H1 (cell line): ENCODE measurements around the gene LRBA. TPM values are rescaled to one million over a fixed set of nuclear protein-coding genes. Genes with fewer than 3 reads are reported as not detected.

Experiments used
- CHD2 ChIP-seq: IDR thresholded peaks from 2 replicates; pipeline ENCODE4 v1.6.1; 2012; ENCODE audit warnings: low read length, improper control_type of control experiment
- CHD7 ChIP-seq: fragments of 300-600 bp; sonication (generic); IDR thresholded peaks from 2 replicates; pipeline ENCODE4 v1.7.1; 2012; ENCODE audit warnings: low read length, moderate library complexity, mild to moderate bottlenecking, inconsistent platforms; ENCODE audit not compliant: insufficient replicate concordance
- E2F6 ChIP-seq: IDR thresholded peaks from 2 replicates; pipeline ENCODE4 v1.6.1; 2012; ENCODE audit warnings: inconsistent platforms
- EZH2 ChIP-seq: fragments of 200-600 bp; sonication (generic); IDR thresholded peaks from 2 replicates; pipeline ENCODE4 v1.7.1; 2012; ENCODE audit warnings: low read depth, mild to moderate bottlenecking, moderate library complexity, low read length, inconsistent platforms; ENCODE audit not compliant: severe bottlenecking
- GTF2F1 ChIP-seq: IDR thresholded peaks from 2 replicates; pipeline ENCODE4 v1.6.1; 2012; ENCODE audit warnings: low read depth, low read length, improper control_type of control experiment, borderline replicate concordance
- HDAC2 ChIP-seq, 2 experiments: fragments of 300-600 bp in 1 of 2; sonication (generic) in 1 of 2; IDR thresholded peaks; 2 replicates each; pipeline ENCODE4 v1.6.1; 2011 to 2012; ENCODE audit warnings: low read depth in 2 of 2, low read length in 2 of 2, mild to moderate bottlenecking in 2 of 2, moderate library complexity in 2 of 2, borderline replicate concordance in 1 of 2, inconsistent platforms in 1 of 2
- MAFK ChIP-seq: IDR thresholded peaks from 2 replicates; pipeline ENCODE4 v1.6.1; 2012; ENCODE audit warnings: low read depth, mild to moderate bottlenecking, improper control_type of control experiment, low read length
- PHF8 ChIP-seq: fragments of 200-600 bp; sonication (generic); conservative IDR thresholded peaks from 2 replicates; pipeline ENCODE4 v1.7.1; 2012; ENCODE audit warnings: low read depth, mild to moderate bottlenecking, inconsistent platforms, low read length, moderate library complexity
- RFX5 ChIP-seq: IDR thresholded peaks from 2 replicates; pipeline ENCODE4 v1.6.1; 2011; ENCODE audit warnings: low read depth, low read length, improper control_type of control experiment, borderline replicate concordance
- SAP30 ChIP-seq: fragments of 300-600 bp; sonication (generic); IDR thresholded peaks from 2 replicates; pipeline ENCODE4 v1.7.1; 2012; ENCODE audit warnings: low read length, moderate library complexity, mild to moderate bottlenecking, inconsistent platforms; ENCODE audit not compliant: insufficient read depth, insufficient replicate concordance
- YY1 ChIP-seq: IDR thresholded peaks from 2 replicates; pipeline ENCODE4 v1.6.1; 2011; ENCODE audit warnings: low read depth, mild to moderate bottlenecking, low read length
- polyA plus RNA-seq, 7 experiments: library from polyadenylated mRNA; depleted of rRNA in 3 of 7; stranded (reverse) in 5 of 7; unstranded in 2 of 7; fragments of >200 nt in 5 of 7; fragments of 200-250 nt in 2 of 7; gene quantifications; 1 replicate in 5 of 7; 2 replicates in 1 of 7; 4 replicates in 1 of 7; pipeline versions ENCODE4 v1.2.1 to v1.2.3, GENCODE V29; 2011 to 2013; ENCODE audit warnings: missing spikeins in 2 of 7, mixed read lengths in 2 of 7
- total RNA-seq: library from RNA; stranded (reverse); fragmentation: NEBNext Ultra II Directional; extraction: Animal tissue kit (Norgen Biotek cat#: 25700); gene quantifications from 2 replicates; pipeline ENCODE4 v1.2.1, GENCODE V29; 2021

Gene LRBA
- total and polyA plus RNA-seq, 2 of the 8 experiments (the other 6 are each of a cell fraction or from before 2014, with no cell fraction given), result 54.6 to 83.2 TPM

GRCh38 chr4:150751648-150752047 is 263.4 kb downstream of the LRBA start (continued):
- TF ChIP-seq CHD7 (no peak), GTF2F1 (no peak), PHF8 (no peak), MAFK (no peak), E2F6 (no peak), RFX5 (no peak), YY1 (no peak), HDAC2 (IDR thresholded peaks at IDR 0.05; ENCODE audit: borderline replicate concordance in 1 of 2, low read depth in 2 of 2, low read length in 2 of 2) (no peak), CHD2 (no peak), SAP30 (no peak), EZH2 (no peak)
